PC-9 (cell line): Measurements from ENCODE around the gene EEF1B2.

ENCODE experiments used
- CTCF ChIP-seq: fragments of 200-600 bp; sonication (generic); conservative IDR thresholded peaks from 2 replicates; pipeline ENCODE4 v1.6.1; 2017; ENCODE audit warnings: mixed run types, antibody characterized with exemption, mild to moderate bottlenecking, moderate library complexity
- EZH2 ChIP-seq: fragments of 200-600 bp; sonication (generic); IDR thresholded peaks from 2 replicates; pipeline ENCODE4 v1.8.0; 2017; ENCODE audit warnings: antibody characterized with exemption, low read depth

- TF ChIP-seq CTCF: no peak
- TF ChIP-seq EZH2: no peak
Measured at GRCh38 chr2:206203331-206203730, 43.6 kb downstream of the EEF1B2 start.
